Adipose tissue (tissue), 3 donors: ENCODE results near the gene PLEKHG4B. TPM values are rescaled to one million over a fixed set of nuclear protein-coding genes. Genes with fewer than 3 reads are reported as not detected.
"Not testable (repeated sequence)": the region's sequence is repeated elsewhere in the genome, so short reads cannot be mapped to it uniquely, and the experiment has no call there.

Experiments used
- H3K27ac ChIP-seq: one replicate; pipeline ENCODE4 v1.5.1; 2013; ENCODE audit warnings: low read depth, low read length
- WGBS, 3 donors: extraction: QIAGEN DNeasy Blood & Tissue Kit; methylation state at CpG; one replicate each; pipeline ENCODE4 v1.1.7; 2013; 5-methylcytosine and 5-hydroxymethylcytosine counted together
- polyA plus RNA-seq, 3 donors: library from polyadenylated mRNA; stranded (reverse); fragments of 200-250 nt; gene quantifications; one replicate each; pipeline ENCODE4 v1.2.3, GENCODE V29; 2013
- donor health status: healthy with polysubstance abuse.
- donor health status: Bipolar disorder and iron deficiency.
- donor health status: healthy.

Gene PLEKHG4B
- polyA plus RNA-seq, 3 donors: 0.04 to 0.45 (median 0.15) TPM

- WGBS, 3 donors: 77 to 82% (median 81%) methylated on average over 6 to 8 of the region's 9 CpGs
- not testable (repeated sequence) for H3K27ac ChIP-seq
Observed at GRCh38 chr5:73181-73447, 18.9 kb upstream of the PLEKHG4B start.

DNA sequence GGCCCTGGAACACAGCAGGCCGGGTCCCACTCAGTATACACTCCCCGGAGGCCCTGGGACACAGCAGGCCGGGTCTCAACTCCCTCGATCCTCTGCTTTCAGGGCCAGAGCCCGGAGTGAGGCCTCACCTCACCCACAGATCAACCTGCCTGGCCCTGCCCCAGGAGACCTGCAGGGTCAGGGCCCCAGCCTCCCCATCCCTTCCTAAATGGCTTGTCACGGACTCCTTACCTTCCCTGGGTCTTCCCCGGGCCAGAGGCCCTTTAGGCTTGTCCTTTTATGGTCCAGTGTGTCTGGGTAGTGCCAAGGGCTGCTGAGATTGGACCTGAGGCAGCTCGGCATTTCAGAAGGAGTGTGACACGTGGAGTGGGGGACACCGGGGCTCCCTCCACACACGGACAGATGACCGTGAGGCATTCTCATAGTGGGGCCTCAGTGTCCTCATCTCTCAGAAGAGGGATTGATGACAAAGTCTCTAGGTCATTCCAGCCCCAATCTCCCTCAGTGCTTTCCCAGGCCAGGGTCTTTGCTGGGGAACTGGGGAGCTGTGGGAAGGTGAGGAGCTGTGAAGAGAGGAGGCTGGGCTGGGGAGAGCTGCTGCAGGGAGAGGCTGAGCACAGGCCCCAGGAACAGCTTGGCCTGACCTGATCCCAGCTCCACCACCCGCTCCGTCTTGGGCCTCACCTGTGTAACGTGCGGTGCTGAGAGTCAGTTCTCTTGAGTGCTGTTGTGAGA is 18.0 kb upstream of the PLEKHG4B start:
- WGBS, 3 donors: 87 to 90% (median 90%) methylated on average over 16 of the region's 16 CpGs
- no peak overlapping the region for H3K27ac ChIP-seq

- H3K27ac ChIP-seq: no peak overlapping the region
- 71 to 86% (median 80%) methylated on average over 15 of the region's 15 CpGs for WGBS, 3 donors
Observed at GRCh38 chr5:74503-75109, 17.4 kb upstream of the PLEKHG4B start.

- 42 to 70% (median 57%) methylated on average over 29 to 31 of the region's 31 CpGs for WGBS, 3 donors
- no peak overlapping the region for H3K27ac ChIP-seq
Observed at GRCh38 chr5:75331-76320, 16.3 kb upstream of the PLEKHG4B start.

- WGBS, 3 donors: 74 to 86% (median 85%) methylated on average over 22 of the region's 22 CpGs
- no peak overlapping the region for H3K27ac ChIP-seq
Observed at GRCh38 chr5:76358-77169, 15.4 kb upstream of the PLEKHG4B start.

DNA sequence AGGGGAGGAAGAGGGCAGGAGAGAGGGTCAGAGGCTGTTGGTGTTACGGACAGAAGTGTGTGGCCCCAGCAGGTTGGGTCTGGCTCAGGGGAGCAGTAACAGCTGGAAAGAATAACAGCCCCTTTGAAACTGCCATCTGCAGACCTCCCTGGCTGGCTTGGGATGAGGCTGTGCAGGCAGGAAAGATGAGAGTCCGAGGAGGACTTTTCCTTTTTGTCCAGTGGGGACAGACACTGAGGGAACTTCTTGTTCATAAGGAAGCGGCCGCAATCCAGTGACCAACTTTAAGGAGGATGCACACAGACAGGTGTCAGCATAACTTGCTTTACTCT is 14.8 kb upstream of the PLEKHG4B start:
- H3K27ac ChIP-seq: no peak overlapping the region
- 67 to 82% (median 81%) methylated on average over 4 of the region's 4 CpGs for WGBS, 3 donors

- H3K27ac ChIP-seq: no peak overlapping the region
- WGBS, 3 donors: 65 to 81% (median 70%) methylated on average over 10 of the region's 10 CpGs
Observed at GRCh38 chr5:77546-77945, 14.4 kb upstream of the PLEKHG4B start.

DNA sequence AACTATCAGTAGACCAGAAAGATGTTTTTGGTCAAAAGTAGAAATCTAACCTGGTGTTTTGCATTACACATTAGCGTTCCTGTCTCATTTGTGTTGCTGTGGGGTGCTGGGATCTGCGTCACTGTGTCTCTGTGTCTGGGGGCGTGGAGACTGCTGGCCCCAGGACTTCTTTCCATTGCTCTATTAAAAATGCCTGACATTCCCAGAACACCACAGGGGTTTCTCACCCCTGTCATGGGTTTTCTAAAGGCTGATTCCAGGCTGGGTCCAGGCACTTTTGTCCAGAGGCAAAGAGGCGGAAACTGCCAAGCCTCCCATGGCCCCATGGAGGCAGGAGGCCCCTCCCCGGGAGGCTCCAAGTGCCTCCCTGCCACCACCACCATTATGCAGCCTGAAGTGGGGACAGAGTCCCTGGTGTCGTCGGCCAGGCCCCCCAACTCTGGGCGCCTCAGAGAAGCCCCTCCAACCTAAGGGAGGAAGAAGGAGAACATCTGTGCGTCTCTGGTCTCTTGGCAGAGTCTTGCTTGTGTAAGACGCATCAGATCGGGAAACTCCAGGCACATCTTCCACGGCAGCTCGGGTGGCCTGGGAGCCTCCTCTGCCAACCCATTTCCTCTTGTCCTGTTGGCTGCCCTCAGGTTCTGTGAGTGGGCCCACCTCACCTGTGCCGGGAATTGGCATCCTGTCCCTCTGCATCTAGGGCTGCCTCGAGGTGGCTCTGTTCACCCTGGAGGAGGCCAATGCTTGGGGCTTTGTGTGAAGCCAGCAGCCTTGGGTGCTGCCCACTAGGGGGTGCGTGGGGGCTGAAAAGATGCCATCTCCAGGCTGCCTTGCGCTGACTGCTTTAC is 13.8 kb upstream of the PLEKHG4B start:
- 62 to 68% (median 66%) methylated on average over 17 of the region's 17 CpGs for WGBS, 3 donors
- no peak overlapping the region for H3K27ac ChIP-seq

GRCh38 chr5:78805-79149 is 13.2 kb upstream of the PLEKHG4B start:
- H3K27ac ChIP-seq: no peak overlapping the region
- 70 to 79% (median 70%) methylated on average over 2 of the region's 2 CpGs for WGBS, 3 donors

- 57 to 84% (median 80%) methylated on average over 10 of the region's 10 CpGs for WGBS, 3 donors
- no peak overlapping the region for H3K27ac ChIP-seq
Observed at GRCh38 chr5:79263-79662, 12.7 kb upstream of the PLEKHG4B start.

DNA sequence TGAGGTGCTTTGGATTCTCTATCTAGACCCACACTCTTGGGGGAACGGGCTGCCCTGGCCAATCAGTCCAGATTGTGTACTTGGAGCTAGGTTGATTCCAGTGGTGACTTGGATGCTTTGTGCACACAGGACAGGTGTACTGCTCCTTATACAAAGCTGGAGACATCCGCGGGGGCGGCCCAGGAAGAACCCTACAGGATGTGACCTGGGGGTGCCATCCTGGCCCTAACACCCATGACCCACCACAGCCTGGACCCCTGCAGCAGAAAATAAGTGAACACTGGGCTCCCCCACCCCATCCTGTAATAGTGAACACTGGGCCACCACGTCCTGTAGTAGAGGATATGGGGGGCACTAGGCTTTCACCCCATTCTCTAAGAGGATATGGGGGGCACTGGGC is 12.1 kb upstream of the PLEKHG4B start:
- H3K27ac ChIP-seq: no peak overlapping the region
- WGBS, 3 donors: 83 to 85% (median 85%) methylated on average over 5 of the region's 5 CpGs

- 57 to 78% (median 75%) methylated on average over 19 of the region's 19 CpGs for WGBS, 3 donors
- no peak overlapping the region for H3K27ac ChIP-seq
Observed at GRCh38 chr5:81391-82021, 10.5 kb upstream of the PLEKHG4B start.

GRCh38 chr5:82097-82496 is 9.9 kb upstream of the PLEKHG4B start:
- no peak overlapping the region for H3K27ac ChIP-seq
- 19 to 44% (median 41%) methylated on average over 9 of the region's 9 CpGs for WGBS, 3 donors

DNA sequence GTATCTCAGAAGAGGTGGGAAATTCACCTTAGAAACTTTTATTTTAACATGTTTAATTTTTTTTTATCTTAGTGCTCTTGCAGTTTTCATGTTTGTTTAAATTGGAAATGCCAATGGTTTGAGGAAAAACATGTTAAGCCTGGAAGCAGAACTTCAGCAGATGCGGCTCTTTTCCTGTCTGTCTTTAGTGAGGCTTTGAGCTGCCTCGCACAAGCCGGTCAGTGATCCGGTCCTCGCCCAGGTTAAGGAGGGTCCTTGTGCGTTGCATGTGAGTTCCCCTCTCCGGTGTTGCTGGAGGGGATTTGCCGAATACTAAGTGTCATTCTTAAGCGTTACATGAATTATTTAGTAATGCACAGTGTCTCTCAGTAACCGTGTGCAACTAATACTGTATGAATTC is 9.4 kb upstream of the PLEKHG4B start:
- WGBS, 3 donors: 26 to 42% (median 39%) methylated on average over 10 of the region's 10 CpGs

DNA sequence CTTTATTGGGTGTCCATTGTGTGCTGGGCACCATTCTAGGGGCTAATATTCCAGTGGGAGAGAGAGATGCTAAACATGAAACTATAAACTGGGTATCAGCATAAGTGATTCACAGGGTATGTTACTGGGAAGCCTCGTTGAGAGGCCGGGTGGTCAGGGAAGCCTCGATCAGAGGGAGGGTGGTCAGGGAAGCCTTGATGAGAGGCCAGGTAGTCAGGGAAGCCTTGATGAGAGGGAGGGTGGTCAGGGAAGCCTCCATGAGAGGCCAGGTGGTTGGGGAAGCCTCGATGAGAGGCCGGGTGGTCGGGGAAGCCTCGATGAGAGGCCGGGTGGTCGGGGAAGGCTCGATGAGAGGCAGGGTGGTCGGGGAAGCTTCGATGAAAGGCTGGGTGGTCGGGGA is 8.9 kb upstream of the PLEKHG4B start:
- 50 to 82% (median 72%) methylated on average over 3 to 13 of the region's 13 CpGs for WGBS, 3 donors

More for the DNA sequence above, 9.4 kb upstream of the PLEKHG4B start:
- no peak overlapping the region for H3K27ac ChIP-seq

DNA sequence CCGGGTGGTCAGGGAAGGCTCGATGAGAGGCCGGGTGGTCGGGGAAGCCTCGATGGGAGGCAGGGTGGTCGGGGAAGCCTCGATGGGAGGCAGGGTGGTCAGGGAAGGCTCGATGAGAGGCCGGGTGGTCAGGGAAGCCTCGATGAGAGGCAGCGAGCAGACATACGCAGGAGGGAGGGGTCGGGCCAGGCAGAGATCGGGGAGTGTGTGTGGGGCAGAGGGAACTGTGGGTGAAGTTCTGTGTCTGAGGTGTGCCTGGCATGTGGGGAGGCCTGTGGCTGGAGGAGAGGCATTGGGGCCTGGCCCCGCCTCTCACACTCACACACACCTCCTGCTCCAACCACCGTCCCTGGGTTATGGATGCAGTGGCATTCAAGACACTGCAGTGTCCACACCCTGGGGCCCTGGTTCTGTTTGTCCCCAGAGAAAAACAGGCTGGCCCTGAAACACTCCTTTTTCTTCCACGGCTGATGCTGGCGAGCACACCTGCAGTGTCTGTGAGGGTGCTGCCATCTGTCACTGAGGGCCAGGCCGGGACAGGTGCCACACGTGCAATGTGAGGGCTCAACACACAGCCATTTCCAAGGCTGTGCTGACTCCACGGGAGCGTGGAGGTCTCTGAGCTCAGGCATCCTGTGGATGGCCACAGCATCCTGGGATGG is 6.5 kb upstream of the PLEKHG4B start:
- WGBS, 3 donors: 79 to 90% (median 88%) methylated on average over 20 to 22 of the region's 22 CpGs
- H3K27ac ChIP-seq: no peak overlapping the region

More for the DNA sequence above, 8.9 kb upstream of the PLEKHG4B start:
- no peak overlapping the region for H3K27ac ChIP-seq
